ENCODE results near the gene POMT2.

The POMT2 gene

DNA sequence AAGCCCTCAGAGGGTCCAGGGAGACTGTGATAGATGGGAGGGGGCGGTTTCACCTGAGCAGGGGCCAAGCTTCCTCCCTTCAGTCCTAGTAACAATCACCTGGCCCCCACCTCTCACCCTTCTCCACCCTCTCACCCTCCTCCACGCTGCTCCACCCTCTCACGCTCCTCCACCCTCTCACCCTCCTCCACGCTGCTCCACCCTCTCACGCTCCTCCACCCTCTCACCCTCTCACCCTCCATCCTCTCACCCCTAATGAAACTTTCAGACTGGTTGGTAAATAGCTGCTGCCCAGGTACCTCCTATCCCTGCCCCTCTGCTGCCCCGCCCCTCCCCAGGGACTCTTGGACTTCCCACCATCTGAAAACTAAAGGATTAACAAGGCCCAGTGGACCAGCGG lies 83.9 kb downstream of the POMT2 start:
- no peak for DNase-seq (ENCODE audit: low spot score)
- in situ Hi-C loops (cut with MboI; ENCODE audit: low sequenced_read_pairs, unreplicated experiment), result no loop called here
- TF ChIP-seq, protein P1, sequence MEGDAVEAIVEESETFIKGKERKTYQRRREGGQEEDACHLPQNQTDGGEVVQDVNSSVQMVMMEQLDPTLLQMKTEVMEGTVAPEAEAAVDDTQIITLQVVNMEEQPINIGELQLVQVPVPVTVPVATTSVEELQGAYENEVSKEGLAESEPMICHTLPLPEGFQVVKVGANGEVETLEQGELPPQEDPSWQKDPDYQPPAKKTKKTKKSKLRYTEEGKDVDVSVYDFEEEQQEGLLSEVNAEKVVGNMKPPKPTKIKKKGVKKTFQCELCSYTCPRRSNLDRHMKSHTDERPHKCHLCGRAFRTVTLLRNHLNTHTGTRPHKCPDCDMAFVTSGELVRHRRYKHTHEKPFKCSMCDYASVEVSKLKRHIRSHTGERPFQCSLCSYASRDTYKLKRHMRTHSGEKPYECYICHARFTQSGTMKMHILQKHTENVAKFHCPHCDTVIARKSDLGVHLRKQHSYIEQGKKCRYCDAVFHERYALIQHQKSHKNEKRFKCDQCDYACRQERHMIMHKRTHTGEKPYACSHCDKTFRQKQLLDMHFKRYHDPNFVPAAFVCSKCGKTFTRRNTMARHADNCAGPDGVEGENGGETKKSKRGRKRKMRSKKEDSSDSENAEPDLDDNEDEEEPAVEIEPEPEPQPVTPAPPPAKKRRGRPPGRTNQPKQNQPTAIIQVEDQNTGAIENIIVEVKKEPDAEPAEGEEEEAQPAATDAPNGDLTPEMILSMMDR (IDR thresholded peaks at IDR 0.05; ENCODE audit: borderline replicate concordance, control extremely low read depth, extremely low read depth, insufficient read depth, missing control alignments), result no peak

DNA sequence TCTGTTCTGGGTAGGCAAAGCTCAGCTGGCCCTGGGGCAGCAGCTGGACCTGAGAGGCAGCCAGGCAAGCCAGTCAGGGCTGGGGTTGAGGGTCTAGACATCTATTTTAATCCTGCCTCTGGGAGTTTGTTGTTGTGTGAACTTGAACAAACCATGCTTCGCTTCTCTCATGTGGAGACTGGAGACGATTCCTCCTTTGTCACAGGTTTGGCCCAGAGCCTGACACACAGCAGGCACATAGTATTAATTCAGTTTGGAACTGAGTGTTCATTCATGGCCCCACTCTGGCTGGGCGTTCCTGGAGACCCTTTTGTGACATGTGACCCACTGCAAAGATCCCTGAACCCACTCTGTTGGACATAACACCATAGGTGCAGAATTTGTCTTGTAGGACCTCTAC lies 89.0 kb downstream of the POMT2 start:
- no peak for DNase-seq (ENCODE audit: low spot score)
- TF ChIP-seq, protein P1 (IDR thresholded peaks at IDR 0.05; ENCODE audit: borderline replicate concordance, control extremely low read depth, extremely low read depth, insufficient read depth, missing control alignments), result no peak
- in situ Hi-C loops (cut with MboI; ENCODE audit: low sequenced_read_pairs, unreplicated experiment), result no loop called here

GRCh38 chr14:77230914-77231313 lies 89.8 kb downstream of the POMT2 start:
- TF ChIP-seq, protein P1 (IDR thresholded peaks at IDR 0.05; ENCODE audit: borderline replicate concordance, control extremely low read depth, extremely low read depth, insufficient read depth, missing control alignments), result no peak
- DNase-seq (ENCODE audit: low spot score), result no peak
- in situ Hi-C loops (cut with MboI; ENCODE audit: low sequenced_read_pairs, unreplicated experiment), result no loop called here

DNA sequence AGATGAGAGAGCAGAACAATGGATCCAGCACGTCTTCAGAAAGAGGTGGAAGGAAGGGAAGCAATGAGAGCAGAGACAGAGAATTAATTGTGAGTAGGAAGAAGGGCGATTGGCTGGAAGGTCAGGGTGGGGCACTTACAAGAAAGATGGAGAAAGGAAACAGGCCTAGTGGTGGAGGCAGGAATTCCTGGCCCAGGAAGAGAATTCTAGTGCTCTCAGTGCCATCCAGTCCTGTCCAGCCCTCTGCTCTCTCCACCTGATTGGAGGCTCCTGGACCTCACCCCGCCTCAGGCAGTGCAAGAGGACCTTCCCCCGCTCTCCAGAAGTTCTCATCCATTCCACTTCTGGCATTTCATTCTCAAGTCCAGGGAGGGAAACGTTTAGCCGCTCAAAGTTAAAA lies 92.6 kb downstream of the POMT2 start:
- DNase-seq (ENCODE audit: low spot score), result no peak
- TF ChIP-seq, protein P1 (IDR thresholded peaks at IDR 0.05; ENCODE audit: borderline replicate concordance, control extremely low read depth, extremely low read depth, insufficient read depth, missing control alignments), result no peak
- in situ Hi-C loops (cut with MboI; ENCODE audit: low sequenced_read_pairs, unreplicated experiment), result no loop called here

DNA sequence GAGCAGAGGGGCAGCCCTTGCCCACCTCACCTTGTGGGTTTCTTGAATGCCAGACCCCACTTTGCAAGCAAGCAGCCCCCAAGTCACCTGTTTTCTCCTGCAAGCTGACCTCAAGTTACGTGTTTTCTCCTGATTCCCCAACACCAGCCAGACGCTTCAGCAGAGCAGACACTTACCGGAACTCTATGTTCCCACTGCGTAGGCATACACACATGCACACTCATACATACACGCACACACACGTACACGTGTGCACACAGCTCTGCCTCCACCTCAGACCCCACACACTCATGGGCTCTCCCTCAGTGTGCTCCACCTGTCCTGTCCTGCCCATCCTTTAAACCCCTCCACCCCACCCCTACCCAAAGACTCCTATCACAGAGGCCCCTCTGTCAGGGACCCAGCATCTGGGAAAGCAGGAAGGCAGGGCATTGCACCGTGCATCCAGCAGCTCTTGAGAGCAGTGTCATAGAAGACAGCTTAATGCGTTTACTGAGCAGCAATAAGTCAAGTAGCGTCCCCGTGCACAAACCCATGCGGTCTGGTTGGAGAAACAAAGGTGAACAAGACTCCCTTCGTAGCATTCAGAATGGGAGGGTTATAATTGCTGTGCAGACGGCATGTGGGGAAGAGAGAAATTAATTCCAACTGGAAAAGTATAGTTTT lies 94.7 kb downstream of the POMT2 start:
- in situ Hi-C loops (cut with MboI; ENCODE audit: low sequenced_read_pairs, unreplicated experiment), result no loop called here
- DNase-seq (ENCODE audit: low spot score), result no peak
- TF ChIP-seq, protein P1 (IDR thresholded peaks at IDR 0.05; ENCODE audit: borderline replicate concordance, control extremely low read depth, extremely low read depth, insufficient read depth, missing control alignments), result no peak

- in situ Hi-C loops (cut with MboI; ENCODE audit: low sequenced_read_pairs, unreplicated experiment), result no loop called here
- no peak for DNase-seq (ENCODE audit: low spot score)
- TF ChIP-seq, protein P1 (IDR thresholded peaks at IDR 0.05; ENCODE audit: borderline replicate concordance, control extremely low read depth, extremely low read depth, insufficient read depth, missing control alignments), result no peak
Observed at GRCh38 chr14:77225254-77225653, 95.4 kb downstream of the POMT2 start.

Data from GM13976 (cell line).